ENCODE measurements around the gene QSOX1.

DNA sequence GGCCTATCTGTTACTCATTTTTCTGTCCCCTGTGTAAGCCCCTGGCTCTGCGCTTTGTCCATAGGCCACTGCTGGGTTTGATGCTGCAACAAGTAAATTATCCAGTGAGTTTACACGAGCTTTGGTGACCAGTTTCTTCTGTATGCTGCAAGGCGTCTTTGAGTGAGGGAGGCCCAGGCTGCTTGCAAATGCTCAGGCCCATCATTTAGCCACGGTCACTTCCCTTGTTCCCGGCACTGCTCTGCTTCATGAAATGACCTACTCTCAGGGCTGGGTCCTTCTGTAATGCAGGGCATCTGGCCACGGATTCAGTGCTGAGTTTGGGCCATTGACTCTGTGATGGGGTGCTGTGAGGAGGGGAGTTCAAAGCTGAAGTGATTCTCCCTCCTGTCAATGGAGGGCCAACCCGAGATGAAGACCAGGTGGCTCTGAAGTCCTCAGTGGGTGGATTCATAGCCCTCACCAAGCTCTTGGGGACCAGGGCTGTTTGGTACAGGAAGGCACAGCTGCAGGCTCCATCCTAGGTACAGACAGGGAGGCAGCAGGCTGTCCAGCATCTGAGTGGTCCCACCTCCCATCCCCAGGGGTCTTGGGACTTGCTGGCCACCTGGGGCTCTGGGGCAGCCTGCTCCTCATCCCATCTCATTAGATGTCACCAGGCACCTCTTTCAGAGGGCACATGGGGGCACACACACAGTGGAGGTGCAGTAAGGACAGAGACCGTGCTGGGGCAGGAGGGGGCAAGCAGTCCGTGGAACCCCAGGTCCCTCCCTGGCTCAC, 97.0 kb downstream of the QSOX1 start:
- TF ChIP-seq POLR2A (IDR thresholded peaks at IDR 0.05) = no peak
- TF ChIP-seq, protein P1, sequence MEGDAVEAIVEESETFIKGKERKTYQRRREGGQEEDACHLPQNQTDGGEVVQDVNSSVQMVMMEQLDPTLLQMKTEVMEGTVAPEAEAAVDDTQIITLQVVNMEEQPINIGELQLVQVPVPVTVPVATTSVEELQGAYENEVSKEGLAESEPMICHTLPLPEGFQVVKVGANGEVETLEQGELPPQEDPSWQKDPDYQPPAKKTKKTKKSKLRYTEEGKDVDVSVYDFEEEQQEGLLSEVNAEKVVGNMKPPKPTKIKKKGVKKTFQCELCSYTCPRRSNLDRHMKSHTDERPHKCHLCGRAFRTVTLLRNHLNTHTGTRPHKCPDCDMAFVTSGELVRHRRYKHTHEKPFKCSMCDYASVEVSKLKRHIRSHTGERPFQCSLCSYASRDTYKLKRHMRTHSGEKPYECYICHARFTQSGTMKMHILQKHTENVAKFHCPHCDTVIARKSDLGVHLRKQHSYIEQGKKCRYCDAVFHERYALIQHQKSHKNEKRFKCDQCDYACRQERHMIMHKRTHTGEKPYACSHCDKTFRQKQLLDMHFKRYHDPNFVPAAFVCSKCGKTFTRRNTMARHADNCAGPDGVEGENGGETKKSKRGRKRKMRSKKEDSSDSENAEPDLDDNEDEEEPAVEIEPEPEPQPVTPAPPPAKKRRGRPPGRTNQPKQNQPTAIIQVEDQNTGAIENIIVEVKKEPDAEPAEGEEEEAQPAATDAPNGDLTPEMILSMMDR (IDR thresholded peaks at IDR 0.05) = no peak

All from Peyer's patch (tissue), 4 donors.